Left lobe of liver (tissue), 2 donors: Measurements from ENCODE around the gene PIANP. TPM values are rescaled to one million over a fixed set of nuclear protein-coding genes. Genes with fewer than 3 reads are reported as not detected.
"Not testable (repeated sequence)": the region's sequence is repeated elsewhere in the genome, so short reads cannot be mapped to it uniquely, and the experiment has no call there.

Source experiments
- ATAC-seq: fragments of 200-7000 bp; cut with Tn5 transposase; one replicate; pipeline ENCODE4 v1.9.1; 2020; ENCODE audit warnings: mild to moderate bottlenecking, moderate library complexity
- DNase-seq: peaks from one replicate; pipeline ENCODE4 v3.0.0-alpha.2; 2020; ENCODE audit warnings: low spot score
- total RNA-seq: library from RNA; stranded (reverse); gene quantifications from one replicate; pipeline ENCODE4 v1.2.1, GENCODE V29; 2021
- donor health status: DM: no; HTN: no; CAD: no; lungs with moderate emphysema.
- donor health status: DM: no; HTN: yes; CAD: no.

The PIANP gene
- total RNA-seq, 1 donor from 2014 or later, result not detected

- no peak for DNase-seq
- ATAC-seq, result no peak
Observed at GRCh38 chr12:6708960-6709394, 8.4 kb upstream of the PIANP start.

DNA sequence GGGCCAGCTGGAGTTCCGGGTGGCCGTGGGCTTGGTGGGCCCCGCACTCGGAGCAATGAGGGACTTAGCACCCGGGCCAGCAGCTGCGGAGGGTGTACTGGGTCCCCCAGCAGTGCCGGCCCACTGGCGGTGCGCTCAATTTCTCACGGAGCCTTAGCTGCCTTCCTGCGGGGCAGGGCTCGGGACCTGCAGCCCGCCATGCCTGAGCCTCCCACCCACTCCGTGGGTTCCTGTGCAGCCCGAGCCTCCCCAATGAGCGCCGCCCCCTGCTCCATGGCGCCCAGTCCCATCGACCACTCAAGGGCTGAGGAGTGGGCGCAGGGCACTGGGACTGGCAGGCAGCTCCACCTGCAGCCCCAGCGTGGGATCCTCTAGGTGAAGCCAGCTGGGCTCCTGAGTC lies 7.7 kb upstream of the PIANP start:
- not testable (repeated sequence) for ATAC-seq, DNase-seq

DNA sequence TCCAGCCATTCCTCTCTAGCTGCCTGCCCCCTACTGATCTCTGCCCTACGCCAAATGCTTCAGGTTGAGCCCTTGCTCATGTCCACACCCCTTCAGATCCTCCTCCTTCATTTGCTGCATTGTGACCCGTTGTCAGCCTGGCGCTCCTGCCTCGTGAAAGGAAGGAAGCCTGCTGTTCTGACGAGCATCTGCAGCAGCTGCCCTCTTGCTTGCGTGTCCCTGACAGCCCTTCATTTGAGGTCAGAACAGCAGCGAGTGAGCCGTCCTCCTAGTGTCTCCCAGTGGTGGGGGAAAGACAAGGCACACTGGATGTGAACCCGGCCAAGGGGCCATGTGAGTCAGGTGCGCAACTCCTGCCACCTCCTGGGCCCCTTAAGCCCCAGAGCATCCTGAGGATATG lies 3.0 kb upstream of the PIANP start:
- no peak for ATAC-seq
- DNase-seq, result no peak

GRCh38 chr12:6701078-6701768 lies 608 bp upstream of the PIANP start:
- DNase-seq (no peak), ATAC-seq (no peak)

GRCh38 chr12:6699989-6700645 lies 498 bp downstream of the PIANP start:
- ATAC-seq (no peak), DNase-seq (no peak)

GRCh38 chr12:6699259-6699988 lies 1.2 kb downstream of the PIANP start:
- ATAC-seq (no peak), DNase-seq (no peak)

- ATAC-seq (no peak), DNase-seq (no peak)
Observed at GRCh38 chr12:6698352-6699046, 2.1 kb downstream of the PIANP start.

- DNase-seq (no peak), ATAC-seq (peak; percentile 77)
Observed at GRCh38 chr12:6697584-6698351, 2.8 kb downstream of the PIANP start.

DNA sequence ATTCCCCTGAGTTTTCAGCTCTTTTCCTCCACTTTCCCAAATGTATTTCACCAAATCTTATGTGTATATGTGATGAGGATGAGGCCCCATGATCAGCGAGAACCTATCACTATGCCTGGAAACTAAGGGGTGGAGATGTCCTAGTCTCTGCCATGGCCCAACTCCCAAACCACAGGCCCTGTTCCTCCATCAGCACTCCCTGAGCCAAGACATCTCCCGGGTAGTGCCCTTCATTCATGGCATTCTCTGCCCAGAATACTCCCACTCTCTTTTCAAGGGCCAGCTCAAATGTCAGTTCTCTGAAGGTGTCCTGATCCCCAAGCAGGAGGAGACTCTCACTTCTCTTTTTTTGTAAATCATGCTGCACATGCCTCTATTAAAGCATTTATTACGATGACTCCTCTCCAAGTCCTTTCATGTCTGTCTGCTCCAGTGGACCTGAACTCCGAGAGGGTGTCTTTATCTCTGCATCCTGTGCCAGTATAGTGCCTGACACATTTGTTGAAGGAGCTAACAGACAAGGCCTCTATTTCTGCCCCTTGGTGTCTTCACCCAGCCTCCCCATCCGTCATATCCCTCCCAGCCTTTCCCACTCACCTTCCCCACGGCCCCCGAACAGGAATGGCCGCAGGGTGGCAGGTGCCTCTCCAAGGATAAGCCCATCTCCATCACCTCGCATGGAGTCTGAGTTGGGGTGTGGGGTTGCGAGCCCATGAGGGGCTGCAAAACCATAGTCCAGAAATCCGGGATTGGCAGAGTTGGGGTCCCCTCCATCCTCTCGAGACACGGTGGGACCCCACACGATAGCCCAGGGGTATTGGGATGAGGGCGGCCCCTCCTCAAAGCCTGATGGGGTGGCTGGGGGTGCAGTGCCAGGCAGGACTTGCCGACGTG lies 3.7 kb downstream of the PIANP start:
- ATAC-seq, result no peak
- no peak for DNase-seq

GRCh38 chr12:6695313-6696045 lies 5.1 kb downstream of the PIANP start:
- ATAC-seq (no peak), DNase-seq (no peak)

DNA sequence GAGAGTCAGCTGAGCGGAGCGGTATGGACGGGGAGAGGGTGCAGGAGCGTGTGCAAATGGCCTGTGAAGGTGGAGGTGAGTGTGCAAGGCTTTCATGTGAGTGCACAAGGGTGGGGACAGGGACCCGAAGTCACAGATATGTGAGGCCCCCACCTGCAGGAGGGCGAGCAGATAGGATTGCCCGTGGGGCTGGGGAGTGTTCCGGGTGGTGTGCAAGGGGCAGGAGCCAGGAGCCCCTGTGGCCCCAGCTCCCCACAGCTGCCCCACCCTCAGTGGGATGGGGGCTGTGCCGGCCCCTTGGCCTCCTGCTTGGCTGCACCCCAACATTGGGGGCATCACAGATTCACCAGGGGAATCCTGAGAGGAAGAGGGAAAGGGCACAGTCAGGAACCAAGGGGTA lies 5.9 kb downstream of the PIANP start:
- DNase-seq, result no peak
- no peak for ATAC-seq

DNA sequence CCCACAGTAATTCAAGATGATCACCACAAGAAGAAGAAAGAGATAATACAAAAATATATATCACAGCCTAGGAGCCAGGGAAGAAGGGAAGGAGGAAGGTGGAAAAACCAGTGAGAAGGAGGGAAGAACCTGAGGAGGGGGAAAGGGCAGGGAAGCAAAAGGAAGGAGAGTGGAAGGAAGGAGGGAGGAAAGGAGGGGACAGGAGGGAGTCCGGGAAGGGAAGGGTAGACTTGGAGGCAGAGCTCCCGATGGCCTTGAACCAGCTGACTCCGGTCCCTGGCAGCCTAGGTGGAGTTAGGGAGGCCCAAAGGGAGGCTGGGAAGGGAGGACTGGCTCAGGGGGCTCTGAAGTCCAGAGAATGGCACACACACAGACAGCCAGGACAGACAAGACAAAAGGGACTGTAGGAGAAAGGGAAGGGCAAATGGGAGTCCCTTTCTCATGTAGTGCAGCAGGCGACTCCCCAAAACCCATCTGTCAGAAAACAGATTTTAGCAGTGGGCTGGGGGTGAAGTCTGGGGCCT lies 6.7 kb downstream of the PIANP start:
- ATAC-seq, result no peak
- DNase-seq, result no peak

DNA sequence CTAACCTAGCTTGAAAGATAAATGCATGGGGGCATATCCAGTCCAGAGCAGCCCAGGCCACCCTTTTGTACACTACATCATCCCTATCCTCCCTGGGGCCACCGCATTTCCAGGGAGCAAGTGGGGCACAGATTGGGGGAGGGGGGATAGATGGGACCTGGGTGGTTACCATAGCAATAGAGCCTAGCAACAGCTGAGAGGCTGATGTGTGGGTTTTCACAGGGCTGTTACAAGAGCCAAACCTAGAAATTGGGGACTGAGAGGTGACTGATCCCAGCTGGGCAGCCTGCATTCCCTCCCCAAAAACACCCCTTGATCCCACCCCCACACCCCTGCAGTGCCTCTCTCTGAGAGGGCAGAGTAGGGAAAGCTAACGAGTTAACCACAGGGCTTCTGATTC lies 7.7 kb downstream of the PIANP start:
- no peak for DNase-seq
- no peak for ATAC-seq

DNA sequence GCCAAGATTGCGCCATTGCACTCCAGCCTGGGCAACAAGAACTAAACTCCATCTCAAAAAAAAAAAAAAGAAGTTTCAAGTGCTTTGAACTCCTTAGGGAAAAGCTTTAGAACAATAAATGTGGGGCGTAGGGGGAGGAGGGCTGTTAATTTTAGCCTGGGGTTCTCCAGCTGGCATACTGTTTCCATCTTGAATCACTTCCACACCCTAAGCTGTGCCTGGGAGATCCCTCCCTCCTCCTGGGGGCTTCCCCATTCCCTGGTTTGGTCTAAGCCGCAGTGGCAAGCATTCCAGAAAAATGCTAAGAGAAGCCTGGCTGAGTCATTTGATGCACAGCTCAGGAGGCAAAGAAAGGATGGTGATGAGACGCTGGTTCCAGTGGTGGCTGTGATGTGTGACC lies 9.1 kb downstream of the PIANP start:
- ATAC-seq, result no peak
- no peak for DNase-seq

- DNase-seq (peak; percentile 98), ATAC-seq (peak; percentile 89)
Observed at GRCh38 chr12:6688999-6689882, 11.4 kb downstream of the PIANP start, which contains the start of gene ZNF384. Gene ZNF384, minus strand, starts transcription at chr12:6689375. Its CDS starts 9,855 bp downstream, at chr12:6679520.

GRCh38 chr12:6688543-6688998 lies 12.0 kb downstream of the PIANP start:
- ATAC-seq (no peak), DNase-seq (peak; percentile 56)

DNA sequence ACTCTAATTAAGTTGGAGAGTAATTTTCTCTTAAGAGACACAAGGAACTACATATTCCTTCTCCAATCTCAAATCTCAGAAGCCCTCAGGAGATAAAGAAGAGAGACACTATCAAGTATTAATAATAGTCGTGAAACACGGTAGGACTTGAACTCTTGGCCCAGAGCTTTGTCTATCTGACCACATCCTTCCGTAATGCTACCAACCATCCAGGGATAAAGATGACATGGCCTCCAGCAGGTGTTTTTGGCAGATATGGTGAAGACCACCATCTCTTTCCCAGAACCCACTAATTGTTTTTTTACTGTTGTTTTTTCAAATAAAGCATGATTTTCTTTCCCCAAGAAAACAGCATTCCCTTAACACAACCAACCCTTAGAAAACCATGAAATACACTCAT lies 14.8 kb downstream of the PIANP start:
- DNase-seq, result no peak
- no peak for ATAC-seq
